HCT116 (cell line): ENCODE data around the gene MED28. TPM values are rescaled to one million over a fixed set of nuclear protein-coding genes. Genes with fewer than 3 reads are reported as not detected.

ENCODE experiments used
- ATAC-seq: fragments of 200-7000 bp; cut with Tn5 transposase; 2 replicates; pipeline ENCODE4 v1.9.1; 2020; ENCODE audit warnings: mild to moderate bottlenecking, moderate library complexity
- BruUV-seq: library from RNA; stranded (reverse); fragments of 400-500 nt; replicated peaks from 2 replicates; lab custom pipeline; 2021; lab: Mats Ljungman, UMichigan
- CTCF ChIA-PET: fragments of 300-600 bp; sonication (Branson Sonifier 250); formaldehyde crosslinking; loops from one replicate; lab custom pipeline; 2021; ENCODE audit warnings: antibody characterized with exemption; lab: Charles Lee
- POLR2A ChIA-PET: fragments of 300-600, 350-600 bp; sonication (Branson Sonifier 250); formaldehyde crosslinking; loops from one replicate; lab custom pipeline; 2021; ENCODE audit warnings: antibody characterized with exemption; lab: Charles Lee
- RAD21 ChIA-PET, 2 experiments: fragments of 300-600 bp; sonication (Branson Sonifier 250); formaldehyde crosslinking; loops; one replicate each; lab custom pipeline; 2023; ENCODE audit warnings: low total read pairs in 2 of 2; ENCODE audit not compliant: uncharacterized antibody in 2 of 2, unreplicated experiment in 2 of 2, low non-redundant PET in 1 of 2; lab: Charles Lee
- DNase-seq: peaks from one replicate; pipeline ENCODE4 v3.0.0-alpha.2; 2010; ENCODE audit warnings: low read depth, low spot score
- H2AFZ ChIP-seq: fragments of 200-600 bp; shearing (Covaris generic), sonication (generic); 2 replicates; pipeline ENCODE4 v1.6.1; 2017; ENCODE audit warnings: low read depth, mixed run types, mixed read lengths, antibody characterized with exemption, low read length; ENCODE audit not compliant: poor library complexity, severe bottlenecking
- H3K27ac ChIP-seq: 2 replicates; pipeline ENCODE4 v1.5.1; 2012; ENCODE audit warnings: low read depth, low read length
- H3K27me3 ChIP-seq: fragments of 200-600 bp; sonication (generic); 2 replicates; pipeline ENCODE4 v1.6.1; 2016; ENCODE audit warnings: mixed run types, low read length, mixed read lengths; ENCODE audit not compliant: insufficient read depth
- H3K36me3 ChIP-seq, 2 experiments: fragments of 200-500 bp in 1 of 2; fragments of 200-600 bp in 1 of 2; sonication (Bioruptor generic) in 1 of 2; sonication (generic) in 1 of 2; 2 replicates each; pipeline versions ENCODE4 v1.5.1 to v1.6.1; 2014 to 2016; ENCODE audit warnings: low read length in 2 of 2, inconsistent platforms in 1 of 2, mixed read lengths in 1 of 2, mixed run types in 1 of 2; ENCODE audit not compliant: insufficient read depth in 2 of 2, control insufficient read depth in 1 of 2
- H3K4me1 ChIP-seq, 2 experiments: fragments of 200-600 bp in 1 of 2; sonication (generic) in 1 of 2; 2 replicates each; pipeline versions ENCODE4 v1.5.1 to v1.6.1; 2012 to 2017; ENCODE audit warnings: low read length in 2 of 2, inconsistent platforms in 1 of 2, mild to moderate bottlenecking in 1 of 2, mixed read lengths in 1 of 2, mixed run types in 1 of 2, moderate library complexity in 1 of 2; ENCODE audit not compliant: insufficient read depth in 2 of 2, control insufficient read depth in 1 of 2
- H3K4me2 ChIP-seq: fragments of 200-600 bp; sonication (generic); 2 replicates; pipeline ENCODE4 v1.6.1; 2017; ENCODE audit warnings: mixed run types, low read length, mixed read lengths
- H3K4me3 ChIP-seq, 2 experiments: fragments of 200-600 bp in 1 of 2; sonication (generic) in 1 of 2; replicated peaks in 1 of 2; 2 replicates each; pipeline ENCODE4 v1.5.1; 2011 to 2016; ENCODE audit warnings: low read length in 2 of 2, control low read depth in 1 of 2, low read depth in 1 of 2, mild to moderate bottlenecking in 1 of 2, mixed read lengths in 1 of 2, mixed run types in 1 of 2
- H3K79me2 ChIP-seq: fragments of 200-600 bp; sonication (generic); 2 replicates; pipeline ENCODE4 v1.6.1; 2017; ENCODE audit warnings: mild to moderate bottlenecking, mixed run types, low read length, moderate library complexity, mixed read lengths; ENCODE audit not compliant: insufficient read depth
- H3K9ac ChIP-seq: fragments of 200-600 bp; sonication (generic); 2 replicates; pipeline ENCODE4 v1.6.1; 2016; ENCODE audit warnings: low read length, mixed read lengths
- H3K9me2 ChIP-seq: fragments of 200-600 bp; sonication (generic), shearing (Covaris generic); 2 replicates; pipeline ENCODE4 v1.6.1; 2017; ENCODE audit warnings: mixed run types, mild to moderate bottlenecking, moderate library complexity; ENCODE audit not compliant: insufficient read depth
- H3K9me3 ChIP-seq, 2 experiments: fragments of 200-500 bp in 1 of 2; fragments of 200-600 bp in 1 of 2; sonication (Bioruptor generic) in 1 of 2; sonication (generic) in 1 of 2; 2 replicates each; pipeline ENCODE4 v1.6.1; 2014 to 2017; ENCODE audit warnings: low read length in 2 of 2, mixed read lengths in 2 of 2, inconsistent platforms in 1 of 2, low read depth in 1 of 2, mild to moderate bottlenecking in 1 of 2, mixed run types in 1 of 2, moderate library complexity in 1 of 2; ENCODE audit not compliant: control insufficient read depth in 1 of 2, insufficient read depth in 1 of 2
- H4K20me1 ChIP-seq: fragments of 200-600 bp; sonication (generic), shearing (Covaris generic); 2 replicates; pipeline ENCODE4 v1.6.1; 2017; ENCODE audit warnings: mixed run types, mild to moderate bottlenecking, moderate library complexity; ENCODE audit not compliant: insufficient read depth
- CBX3 ChIP-seq: IDR thresholded peaks from 2 replicates; pipeline ENCODE4 v1.6.1; 2012; ENCODE audit warnings: low read depth
- EZH2phosphoT487 ChIP-seq: fragments of 200-600 bp; IDR thresholded peaks from 2 replicates; pipeline ENCODE4 v1.6.1; 2018; ENCODE audit warnings: antibody characterized with exemption, borderline replicate concordance
- POLR2AphosphoS5 ChIP-seq: IDR thresholded peaks from 2 replicates; pipeline ENCODE4 v1.6.1; 2011; ENCODE audit warnings: mild to moderate bottlenecking, low read depth, low read length, moderate library complexity
- RAD21 ChIP-seq: IDR thresholded peaks from 2 replicates; pipeline ENCODE4 v1.6.1; 2012; ENCODE audit warnings: low read depth, mild to moderate bottlenecking
- SP1 ChIP-seq: IDR thresholded peaks from 2 replicates; pipeline ENCODE4 v1.6.1; 2012; ENCODE audit warnings: low read depth
- YY1 ChIP-seq: IDR thresholded peaks from 2 replicates; pipeline ENCODE4 v1.6.1; 2011; ENCODE audit warnings: low read length, low read depth, moderate library complexity, mild to moderate bottlenecking; ENCODE audit not compliant: insufficient replicate concordance; ENCODE audit errors: extremely low read depth
- intact Hi-C: fragments of 100-400 bp; cut with micrococcal nuclease; formaldehyde crosslinking; loops from 2 replicates; pipeline ENCODE4 v1.10.0; 2022
- total RNA-seq: library from RNA; stranded (reverse); gene quantifications from one replicate; pipeline ENCODE4 v1.2.1, GENCODE V29; 2021; ENCODE audit not compliant: unreplicated experiment
- TF ChIP-seq, protein P1 (sequence below), 3 experiments: fragments of 200-600 bp in 1 of 3; sonication (generic) in 1 of 3; IDR thresholded peaks in 2 of 3; conservative IDR thresholded peaks in 1 of 3; 2 replicates each; pipeline ENCODE4 v1.5.1; 2012 to 2017; ENCODE audit warnings: low read depth in 2 of 3, low read length in 2 of 3, antibody characterized with exemption in 1 of 3, borderline replicate concordance in 1 of 3, control low read depth in 1 of 3, mild to moderate bottlenecking in 1 of 3, mixed read lengths in 1 of 3, mixed run types in 1 of 3, moderate library complexity in 1 of 3; ENCODE audit not compliant: insufficient read depth in 1 of 3

Gene MED28
- total RNA-seq, 1 experiment from 2014 or later: 48.8 TPM

DNA sequence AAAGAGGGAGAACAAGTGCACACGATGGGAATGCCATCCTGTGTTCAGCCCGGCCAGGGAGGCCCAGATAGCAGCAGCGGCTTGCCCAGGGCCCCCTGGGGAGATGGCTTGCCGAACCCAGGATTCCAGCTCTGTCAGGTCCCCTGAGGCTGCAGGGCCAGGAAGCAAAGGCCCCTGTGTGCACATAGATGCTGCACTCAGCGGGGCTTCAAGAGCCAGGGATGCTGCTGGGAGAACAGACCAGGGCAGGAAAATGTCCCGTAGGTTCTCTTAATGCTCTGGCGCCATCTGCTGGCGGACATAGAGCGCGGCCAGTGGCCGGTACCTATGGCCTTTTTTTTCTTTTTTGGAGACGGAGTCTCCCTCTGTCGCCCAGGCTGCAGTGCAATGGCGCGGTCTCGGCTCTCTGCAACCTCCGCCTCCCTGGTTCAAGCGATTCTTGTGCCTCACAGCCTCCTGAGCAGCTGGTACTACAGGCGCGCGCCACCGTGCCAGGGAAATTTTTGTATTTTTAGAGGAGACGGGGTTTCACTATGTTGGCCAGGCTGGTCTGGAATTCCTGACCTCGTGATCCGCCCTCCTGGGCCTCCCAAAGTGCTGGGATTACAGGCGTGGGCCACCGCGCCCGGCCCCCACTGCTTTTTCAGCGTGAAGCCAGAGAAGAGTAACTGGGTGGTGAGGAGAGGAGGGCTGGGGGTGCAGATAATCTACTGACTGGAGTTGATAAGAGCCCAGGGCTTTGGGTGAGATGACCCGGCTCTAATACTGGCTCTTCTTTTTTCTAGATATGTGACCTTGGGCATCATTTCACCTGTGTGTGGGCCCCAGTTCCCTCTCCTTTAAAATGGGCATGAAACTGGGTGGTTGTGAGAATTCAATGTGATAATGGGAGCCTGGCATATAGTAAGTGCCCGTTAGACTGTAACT is 22.5 kb downstream of the MED28 start:
- CTCF ChIA-PET: interaction anchor here (1.0 to 2.8 kb wide), 2 partner anchors 88 to 165 kb away, joined by 5 to 11 read pairs; no protein-coding TSS in a partner anchor
- intact Hi-C loops: loop anchor here (1.0 kb wide), 3 partner anchors 88 to 956 kb away; partner anchors contain the start of gene QDPR

More for the DNA sequence above, 22.5 kb downstream of the MED28 start:
- TF ChIP-seq EZH2phosphoT487: no peak
- no peak for TF ChIP-seq SP1
- TF ChIP-seq YY1: no peak
- no peak for TF ChIP-seq CBX3
- peak; percentile 26; the same call in 1 of the 2 replicates for TF ChIP-seq POLR2AphosphoS5
- TF ChIP-seq, protein P1, sequence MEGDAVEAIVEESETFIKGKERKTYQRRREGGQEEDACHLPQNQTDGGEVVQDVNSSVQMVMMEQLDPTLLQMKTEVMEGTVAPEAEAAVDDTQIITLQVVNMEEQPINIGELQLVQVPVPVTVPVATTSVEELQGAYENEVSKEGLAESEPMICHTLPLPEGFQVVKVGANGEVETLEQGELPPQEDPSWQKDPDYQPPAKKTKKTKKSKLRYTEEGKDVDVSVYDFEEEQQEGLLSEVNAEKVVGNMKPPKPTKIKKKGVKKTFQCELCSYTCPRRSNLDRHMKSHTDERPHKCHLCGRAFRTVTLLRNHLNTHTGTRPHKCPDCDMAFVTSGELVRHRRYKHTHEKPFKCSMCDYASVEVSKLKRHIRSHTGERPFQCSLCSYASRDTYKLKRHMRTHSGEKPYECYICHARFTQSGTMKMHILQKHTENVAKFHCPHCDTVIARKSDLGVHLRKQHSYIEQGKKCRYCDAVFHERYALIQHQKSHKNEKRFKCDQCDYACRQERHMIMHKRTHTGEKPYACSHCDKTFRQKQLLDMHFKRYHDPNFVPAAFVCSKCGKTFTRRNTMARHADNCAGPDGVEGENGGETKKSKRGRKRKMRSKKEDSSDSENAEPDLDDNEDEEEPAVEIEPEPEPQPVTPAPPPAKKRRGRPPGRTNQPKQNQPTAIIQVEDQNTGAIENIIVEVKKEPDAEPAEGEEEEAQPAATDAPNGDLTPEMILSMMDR (IDR thresholded peaks at IDR 0.05 in 2 of 3, conservative IDR thresholded peaks at IDR 0.05 in 1 of 3; ENCODE audit: borderline replicate concordance in 1 of 3, insufficient read depth in 1 of 3, low read depth in 2 of 3, low read length in 2 of 3): peak; percentile 76 to 90 (median 84)
- peak; percentile 75 for TF ChIP-seq RAD21
- TF ChIP-seq, all 23 proteins: peak for 3
- Histone ChIP-seq H4K20me1 (no peaks in the 10 kb centered on the region), H3K79me2 (no peaks in the 10 kb centered on the region), H3K9me3 (no peaks in the 10 kb centered on the region), H3K4me1 (no peaks in the 10 kb centered on the region), H3K4me2 (no peak overlapping the region), H3K27ac (no peak overlapping the region), H3K4me3 (no peak overlapping the region), H3K36me3 (peaks cover 12 to 22% of the 10 kb centered on the region in 2 experiments), H3K27me3 (no peaks in the 10 kb centered on the region), H2AFZ (no peak overlapping the region), H3K9me2 (no peaks in the 10 kb centered on the region), H3K9ac (no peak overlapping the region)
- BruUV-seq: no TSS peak
- DNase-seq (peak; percentile 36), ATAC-seq (peak; percentile 96)
- ChIA-PET POLR2A (no interaction called here), RAD21 (no interaction called here)
